B cell (primary cell): ENCODE results near the gene B4GALNT4. TPM values are rescaled to one million over a fixed set of nuclear protein-coding genes. Genes with fewer than 3 reads are reported as not detected.

Experiments
- ATAC-seq: fragments of 200-7000 bp; cut with Tn5 transposase; one replicate; pipeline ENCODE4 v1.10.0; 2021; ENCODE audit warnings: low read depth, mild to moderate bottlenecking, moderate number of reproducible peaks, moderate library complexity
- CTCF ChIA-PET: fragments of 350-600 bp; sonication (Branson Sonifier 250); formaldehyde crosslinking; loops from one replicate; lab custom pipeline; 2021; ENCODE audit warnings: antibody characterized with exemption, inconsistent platforms; lab: Charles Lee
- POLR2A ChIA-PET: fragments of 350-600 bp; sonication (Branson Sonifier 250); formaldehyde crosslinking; loops from one replicate; lab custom pipeline; 2021; ENCODE audit warnings: antibody characterized with exemption; lab: Charles Lee
- DNase-seq: peaks from one replicate; pipeline ENCODE4 v3.0.0; 2013
- H2AFZ ChIP-seq: 2 replicates; pipeline ENCODE4 v1.6.1; 2012; ENCODE audit warnings: mild to moderate bottlenecking, low read depth, low read length; ENCODE audit not compliant: insufficient read depth, poor library complexity, severe bottlenecking
- H3K27ac ChIP-seq, 2 donors: 1 replicate in 1 of 2; 2 replicates in 1 of 2; pipeline ENCODE4 v1.5.1; 2012 to 2013; ENCODE audit warnings: low read length in 2 of 2, mild to moderate bottlenecking in 2 of 2, moderate library complexity in 1 of 2
- H3K27me3 ChIP-seq, 4 experiments: fragments of 200-600 bp in 1 of 4; sonication (generic) in 1 of 4; replicated peaks in 1 of 4; 1 replicate in 2 of 4; 2 replicates in 2 of 4; pipeline versions ENCODE4 v1.6.1 to v1.7.0; 2013 to 2016; ENCODE audit warnings: low read length in 3 of 4, mild to moderate bottlenecking in 2 of 4, mixed read lengths in 1 of 4, moderate library complexity in 1 of 4; ENCODE audit not compliant: insufficient read depth in 4 of 4, control insufficient read depth in 3 of 4; ENCODE audit errors: control extremely low read depth in 1 of 4
- H3K36me3 ChIP-seq, 2 experiments: replicated peaks in 1 of 2; 1 replicate in 1 of 2; 2 replicates in 1 of 2; pipeline versions ENCODE4 v1.6.1 to v1.7.1; 2013; ENCODE audit warnings: low read length in 1 of 2; ENCODE audit not compliant: insufficient read depth in 2 of 2, control insufficient read depth in 1 of 2; ENCODE audit errors: control extremely low read depth in 1 of 2, extremely low read depth in 1 of 2
- H3K4me1 ChIP-seq, 2 donors: fragments of 200-600 bp in 1 of 2; sonication (generic) in 1 of 2; 1 replicate in 1 of 2; 2 replicates in 1 of 2; pipeline versions ENCODE4 v1.5.1 to v1.6.1; 2013 to 2017; ENCODE audit warnings: low read length in 2 of 2; ENCODE audit not compliant: control insufficient read depth in 2 of 2, insufficient read depth in 2 of 2
- H3K4me2 ChIP-seq: replicated peaks from 2 replicates; pipeline ENCODE3; 2012; ENCODE audit warnings: mild to moderate bottlenecking, low read depth, low read length; ENCODE audit not compliant: poor library complexity, severe bottlenecking
- H3K4me3 ChIP-seq, 5 experiments: fragments of 200-600 bp in 1 of 5; sonication (generic) in 1 of 5; 1 replicate in 3 of 5; 2 replicates in 2 of 5; pipeline versions ENCODE4 v1.5.1 to v1.7.0; 2011 to 2016; ENCODE audit warnings: low read length in 4 of 5, mild to moderate bottlenecking in 4 of 5, low read depth in 2 of 5, control low read depth in 1 of 5, moderate library complexity in 1 of 5; ENCODE audit not compliant: insufficient read depth in 1 of 5; ENCODE audit errors: control extremely low read depth in 1 of 5, extremely low read depth in 1 of 5
- H3K79me2 ChIP-seq: fragments of 200-600 bp; sonication (generic); one replicate; pipeline ENCODE4 v1.6.0; 2016; ENCODE audit warnings: low read length; ENCODE audit not compliant: control insufficient read depth, insufficient read depth
- H3K9ac ChIP-seq: fragments of 200-600 bp; sonication (generic); 2 replicates; pipeline ENCODE4 v1.6.1; 2017; ENCODE audit warnings: mild to moderate bottlenecking, low read length, moderate library complexity
- H3K9me3 ChIP-seq, 3 donors: one replicate each; pipeline versions ENCODE4 v1.6.1 to v1.7.1; 2013; ENCODE audit warnings: low read length in 2 of 3; ENCODE audit not compliant: control insufficient read depth in 2 of 3, insufficient read depth in 1 of 3; ENCODE audit errors: control extremely low read depth in 1 of 3
- H4K20me1 ChIP-seq: 2 replicates; pipeline ENCODE4 v1.6.0; 2012; ENCODE audit warnings: mild to moderate bottlenecking, low read length; ENCODE audit not compliant: insufficient read depth, control insufficient read depth, poor library complexity, severe bottlenecking
- H3K27ac Mint-ChIP-seq: one replicate; pipeline ENCODE4 v1.8.0; 2021; ENCODE audit warnings: mixed read lengths
- H3K27me3 Mint-ChIP-seq: one replicate; pipeline ENCODE4 v1.8.0; 2021; ENCODE audit warnings: mixed read lengths
- H3K4me1 Mint-ChIP-seq: one replicate; pipeline ENCODE4 v1.8.0; 2021; ENCODE audit warnings: mixed read lengths
- H3K4me3 Mint-ChIP-seq: one replicate; pipeline ENCODE4 v1.8.0; 2021; ENCODE audit warnings: mixed read lengths
- H3K9me3 Mint-ChIP-seq: one replicate; pipeline ENCODE4 v1.8.0; 2022; ENCODE audit warnings: mixed read lengths; ENCODE audit not compliant: insufficient read depth
- EZH2 ChIP-seq: IDR thresholded peaks from 2 replicates; pipeline ENCODE4 v1.6.1; 2012; ENCODE audit warnings: borderline replicate concordance, low read depth, mild to moderate bottlenecking, moderate library complexity, low read length; ENCODE audit not compliant: insufficient read depth, poor library complexity, severe bottlenecking
- WGBS: methylation state at CpG from one replicate; pipeline ENCODE4 v1.1.5; 2013; ENCODE audit warnings: missing lambda C conversion rate; ENCODE audit not compliant: insufficient coverage; 5-methylcytosine and 5-hydroxymethylcytosine counted together
- intact Hi-C: fragments of 100-400 bp; cut with micrococcal nuclease; formaldehyde crosslinking; loops from one replicate; pipeline ENCODE4 v1.10.0; 2022
- polyA plus RNA-seq: library from polyadenylated mRNA; depleted of rRNA; stranded (reverse); fragments of >200 nt; gene quantifications from 2 replicates; pipeline ENCODE4 v1.2.3, GENCODE V29; 2012
- total RNA-seq, 2 donors: library from RNA; stranded (reverse); fragments of 120-200 nt in 1 of 2; gene quantifications; 1 replicate in 1 of 2; 2 replicates in 1 of 2; pipeline versions ENCODE4 v1.2.3 to v1.2.4, GENCODE V29; 2013 to 2022
- TF ChIP-seq, protein P1 (sequence below): fragments of 200-600 bp; IDR thresholded peaks from one replicate; pipeline ENCODE4 v1.8.0; 2022; ENCODE audit warnings: antibody characterized with exemption, mild to moderate bottlenecking

The B4GALNT4 gene
- total and polyA plus RNA-seq, 2 donors (not counting 1 experiment from before 2014, with no cell fraction given): not detected

- H3K27me3 ChIP-seq: peaks cover 0 to 11% (median 0%) of the 10 kb centered on the region in 4 experiments
- ATAC-seq (no peak), DNase-seq (no peak)
- peaks cover 0 to 6% (median 0%) of the 10 kb centered on the region in 3 donors for H3K9me3 ChIP-seq
- peaks cover 7 to 19% of the 10 kb centered on the region in 2 donors for H3K4me1 ChIP-seq
- intact Hi-C loops: no loop called here
- no peak overlapping the region for H3K4me3 ChIP-seq
- peak overlapping the region; percentile 60 for H3K4me3 Mint-ChIP-seq
- 93% methylated on average over 12 of the region's 17 CpGs for WGBS
- CTCF ChIA-PET: interaction anchor here (1.6 to 3.0 kb wide), 3 partner anchors 44 to 155 kb away, joined by 3 to 34 read pairs (median 8); partner anchors contain the start of gene PTDSS2
- no peak overlapping the region for H3K9ac ChIP-seq
- no peak overlapping the region for H2AFZ ChIP-seq
- no peak for TF ChIP-seq EZH2
- TF ChIP-seq, protein P1, sequence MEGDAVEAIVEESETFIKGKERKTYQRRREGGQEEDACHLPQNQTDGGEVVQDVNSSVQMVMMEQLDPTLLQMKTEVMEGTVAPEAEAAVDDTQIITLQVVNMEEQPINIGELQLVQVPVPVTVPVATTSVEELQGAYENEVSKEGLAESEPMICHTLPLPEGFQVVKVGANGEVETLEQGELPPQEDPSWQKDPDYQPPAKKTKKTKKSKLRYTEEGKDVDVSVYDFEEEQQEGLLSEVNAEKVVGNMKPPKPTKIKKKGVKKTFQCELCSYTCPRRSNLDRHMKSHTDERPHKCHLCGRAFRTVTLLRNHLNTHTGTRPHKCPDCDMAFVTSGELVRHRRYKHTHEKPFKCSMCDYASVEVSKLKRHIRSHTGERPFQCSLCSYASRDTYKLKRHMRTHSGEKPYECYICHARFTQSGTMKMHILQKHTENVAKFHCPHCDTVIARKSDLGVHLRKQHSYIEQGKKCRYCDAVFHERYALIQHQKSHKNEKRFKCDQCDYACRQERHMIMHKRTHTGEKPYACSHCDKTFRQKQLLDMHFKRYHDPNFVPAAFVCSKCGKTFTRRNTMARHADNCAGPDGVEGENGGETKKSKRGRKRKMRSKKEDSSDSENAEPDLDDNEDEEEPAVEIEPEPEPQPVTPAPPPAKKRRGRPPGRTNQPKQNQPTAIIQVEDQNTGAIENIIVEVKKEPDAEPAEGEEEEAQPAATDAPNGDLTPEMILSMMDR: no peak
- H3K9me3 Mint-ChIP-seq: no peaks in the 10 kb centered on the region
- POLR2A ChIA-PET: interaction anchor here (0.6 to 2.2 kb wide), 4 partner anchors 9 to 310 kb away, joined by 4 to 15 read pairs (median 13); partner anchors contain the start of genes BET1L, RIC8A and SIGIRR
- peak overlapping the region; percentile 97 for H3K4me2 ChIP-seq
- H3K36me3 ChIP-seq: no peaks in the 10 kb centered on the region
- peak overlapping the region; percentile 59 for H3K27ac Mint-ChIP-seq
- peaks cover 10% of the 10 kb centered on the region for H4K20me1 ChIP-seq
- H3K27ac ChIP-seq: no peak overlapping the region
- no peaks in the 10 kb centered on the region for H3K27me3 Mint-ChIP-seq
- no peaks in the 10 kb centered on the region for H3K79me2 ChIP-seq
- H3K4me1 Mint-ChIP-seq: peaks cover 7% of the 10 kb centered on the region
Measured at GRCh38 chr11:405323-405953, 36.1 kb downstream of the B4GALNT4 start.
